GM12878 (cell line): ENCODE data around the gene DERL3.

ENCODE experiments used
- CEBPZ ChIP-seq: fragments of 150-350 bp; IDR thresholded peaks from 2 replicates; pipeline ENCODE4 v1.6.1; 2016; ENCODE audit warnings: low read depth, low read length
- CREB1 ChIP-seq: IDR thresholded peaks from 2 replicates; pipeline ENCODE4 v1.6.1; 2012; ENCODE audit warnings: low read depth, mild to moderate bottlenecking, inconsistent platforms
- CTCF ChIP-seq, 3 experiments: IDR thresholded peaks in 2 of 3; conservative IDR thresholded peaks in 1 of 3; 2 replicates each; pipeline ENCODE4 v1.5.1; 2011; ENCODE audit warnings: low read depth in 3 of 3, low read length in 3 of 3, mild to moderate bottlenecking in 3 of 3, control low read depth in 2 of 3, moderate library complexity in 2 of 3, inconsistent platforms in 1 of 3, mixed read lengths in 1 of 3; ENCODE audit not compliant: control insufficient read depth in 2 of 3, insufficient read depth in 1 of 3; ENCODE audit errors: extremely low read depth in 1 of 3
- CUX1 ChIP-seq: IDR thresholded peaks from 2 replicates; pipeline ENCODE4 v1.6.1; 2012; ENCODE audit warnings: improper control_type of control experiment, low read depth, low read length; ENCODE audit not compliant: insufficient replicate concordance
- FOS ChIP-seq: IDR thresholded peaks from 3 replicates; pipeline ENCODE4 v1.6.1; 2011; ENCODE audit warnings: borderline replicate concordance; ENCODE audit not compliant: insufficient read length; ENCODE audit errors: extremely low read depth
- MXI1 ChIP-seq: fragments of 150-350 bp; IDR thresholded peaks from 2 replicates; pipeline ENCODE4 v1.6.1; 2011; ENCODE audit warnings: low read depth, mild to moderate bottlenecking, inconsistent platforms, low read length, improper control_type of control experiment
- POLR2AphosphoS5 ChIP-seq: IDR thresholded peaks from 2 replicates; pipeline ENCODE4 v1.6.1; 2011; ENCODE audit warnings: mild to moderate bottlenecking, low read length, inconsistent platforms
- RAD21 ChIP-seq: IDR thresholded peaks from 2 replicates; pipeline ENCODE4 v1.6.1; 2011; ENCODE audit warnings: mild to moderate bottlenecking, low read depth, low read length, moderate library complexity; ENCODE audit not compliant: insufficient read depth
- YBX1 ChIP-seq: fragments of 450-650 bp; IDR thresholded peaks from 2 replicates; pipeline ENCODE4 v1.6.1; 2016; ENCODE audit warnings: antibody characterized with exemption

- TF ChIP-seq MXI1, result no peak
- TF ChIP-seq CTCF (IDR thresholded peaks at IDR 0.05 in 2 of 3, conservative IDR thresholded peaks at IDR 0.05 in 1 of 3; ENCODE audit: control insufficient read depth in 2 of 3, extremely low read depth in 1 of 3, insufficient read depth in 1 of 3, low read depth in 3 of 3, low read length in 3 of 3), result no peak
- no peak for TF ChIP-seq FOS
- no peak for TF ChIP-seq RAD21
- TF ChIP-seq YBX1, result no peak
- TF ChIP-seq CUX1, result no peak
- no peak for TF ChIP-seq CREB1
- TF ChIP-seq POLR2AphosphoS5, result no peak
- no peak for TF ChIP-seq CEBPZ
These were observed 21.7 kb downstream of the DERL3 start for GRCh38 chr22:23817146-23817545.
